ENCODE results near the gene BTRC.

DNA sequence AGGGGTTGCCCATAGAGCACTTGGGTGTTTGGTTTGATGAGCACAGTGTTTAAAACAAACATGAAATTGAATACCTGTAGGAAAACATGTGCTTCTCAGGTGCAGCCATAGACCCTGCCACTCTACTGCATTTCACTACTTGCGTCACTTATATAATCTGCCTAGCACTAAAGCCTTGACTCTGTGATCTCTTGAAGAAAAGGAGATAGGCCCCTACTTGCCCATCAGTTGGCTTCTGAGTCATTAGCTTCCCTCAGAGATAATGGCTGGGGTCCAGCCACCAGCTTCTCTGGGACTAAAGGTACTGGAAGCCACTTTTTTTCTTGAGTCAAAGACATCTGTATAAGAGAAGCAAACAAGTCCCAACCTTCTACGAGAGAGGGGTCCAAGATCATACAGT is 45.9 kb upstream of the BTRC start:
- TF ChIP-seq POLR2A (IDR thresholded peaks at IDR 0.05) = no peak
- TF ChIP-seq, protein P1, sequence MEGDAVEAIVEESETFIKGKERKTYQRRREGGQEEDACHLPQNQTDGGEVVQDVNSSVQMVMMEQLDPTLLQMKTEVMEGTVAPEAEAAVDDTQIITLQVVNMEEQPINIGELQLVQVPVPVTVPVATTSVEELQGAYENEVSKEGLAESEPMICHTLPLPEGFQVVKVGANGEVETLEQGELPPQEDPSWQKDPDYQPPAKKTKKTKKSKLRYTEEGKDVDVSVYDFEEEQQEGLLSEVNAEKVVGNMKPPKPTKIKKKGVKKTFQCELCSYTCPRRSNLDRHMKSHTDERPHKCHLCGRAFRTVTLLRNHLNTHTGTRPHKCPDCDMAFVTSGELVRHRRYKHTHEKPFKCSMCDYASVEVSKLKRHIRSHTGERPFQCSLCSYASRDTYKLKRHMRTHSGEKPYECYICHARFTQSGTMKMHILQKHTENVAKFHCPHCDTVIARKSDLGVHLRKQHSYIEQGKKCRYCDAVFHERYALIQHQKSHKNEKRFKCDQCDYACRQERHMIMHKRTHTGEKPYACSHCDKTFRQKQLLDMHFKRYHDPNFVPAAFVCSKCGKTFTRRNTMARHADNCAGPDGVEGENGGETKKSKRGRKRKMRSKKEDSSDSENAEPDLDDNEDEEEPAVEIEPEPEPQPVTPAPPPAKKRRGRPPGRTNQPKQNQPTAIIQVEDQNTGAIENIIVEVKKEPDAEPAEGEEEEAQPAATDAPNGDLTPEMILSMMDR (IDR thresholded peaks at IDR 0.05) = no peak
- no peak for TF ChIP-seq POLR2AphosphoS5 (IDR thresholded peaks at IDR 0.05)

All from sigmoid colon (tissue), 4 donors.